ENCODE measurements around the gene PDZD2.

DNA sequence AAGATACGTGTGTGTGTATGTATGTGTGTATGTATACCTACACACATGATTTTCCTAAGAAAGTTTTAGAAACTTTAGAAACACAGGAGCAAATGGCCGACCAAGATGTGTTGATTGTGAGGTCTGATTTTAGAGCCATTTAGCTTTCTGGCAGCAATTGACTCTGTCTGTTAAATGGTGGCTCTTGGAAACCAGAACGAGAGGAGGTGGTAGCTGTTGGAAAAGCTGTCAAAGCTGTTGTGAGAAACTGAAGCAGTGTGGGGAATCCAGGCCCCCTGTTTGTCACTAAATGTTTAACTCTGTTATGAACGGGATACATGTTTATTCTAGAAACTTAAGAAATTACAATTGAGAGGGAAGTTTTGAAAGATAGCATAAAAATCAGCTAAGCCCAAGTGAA lies 443.8 kb downstream of the PDZD2 start:
- TF ChIP-seq POLR2A (IDR thresholded peaks at IDR 0.05; ENCODE audit: low read length) (no peak), GATA1 (IDR thresholded peaks at IDR 0.05; ENCODE audit: low read depth, low read length) (no peak)
